AG04450 (cell line): ENCODE results near the gene CPNE2. TPM values are rescaled to one million over a fixed set of nuclear protein-coding genes. Genes with fewer than 3 reads are reported as not detected.

ENCODE experiments used
- CTCF ChIA-PET: fragments of 300-600, 350-600 bp; formaldehyde crosslinking; extraction: SDS; loops from one replicate; lab custom pipeline; 2022; ENCODE audit warnings: antibody characterized with exemption, inconsistent platforms; lab: Charles Lee
- POLR2A ChIA-PET: fragments of 350-600 bp; formaldehyde crosslinking; extraction: SDS; loops from one replicate; lab custom pipeline; 2021; ENCODE audit warnings: antibody characterized with exemption, inconsistent platforms; lab: Yijun Ruan, JAX
- DNase-seq: peaks from one replicate; pipeline ENCODE4 v3.0.0-alpha.2; 2011; ENCODE audit warnings: low read depth, low spot score
- H3K27ac ChIP-seq: one replicate; pipeline ENCODE4 v1.5.1; 2012; ENCODE audit warnings: low read depth, low read length, control low read depth
- H3K27me3 ChIP-seq: one replicate; pipeline ENCODE4 v1.6.0; 2012; ENCODE audit warnings: low read length; ENCODE audit not compliant: control insufficient read depth, insufficient read depth
- H3K4me3 ChIP-seq: 2 replicates; pipeline ENCODE4 v1.5.1; 2011; ENCODE audit warnings: mild to moderate bottlenecking, low read depth, low read length, control low read depth
- H3K9me3 ChIP-seq: 2 replicates; pipeline ENCODE4 v1.5.1; 2012; ENCODE audit warnings: low read length; ENCODE audit not compliant: control insufficient read depth, insufficient read depth
- polyA plus RNA-seq: library from polyadenylated mRNA; depleted of rRNA; stranded (reverse); fragments of >200 nt; gene quantifications from 2 replicates; pipeline ENCODE4 v1.2.3, GENCODE V29; 2011
- TF ChIP-seq, protein P1 (sequence below): IDR thresholded peaks from 2 replicates; pipeline ENCODE4 v1.5.1; 2011; ENCODE audit warnings: low read depth, low read length, control low read depth, inconsistent platforms

Gene CPNE2
- polyA plus RNA-seq, 1 experiment = 26.2 TPM

DNA sequence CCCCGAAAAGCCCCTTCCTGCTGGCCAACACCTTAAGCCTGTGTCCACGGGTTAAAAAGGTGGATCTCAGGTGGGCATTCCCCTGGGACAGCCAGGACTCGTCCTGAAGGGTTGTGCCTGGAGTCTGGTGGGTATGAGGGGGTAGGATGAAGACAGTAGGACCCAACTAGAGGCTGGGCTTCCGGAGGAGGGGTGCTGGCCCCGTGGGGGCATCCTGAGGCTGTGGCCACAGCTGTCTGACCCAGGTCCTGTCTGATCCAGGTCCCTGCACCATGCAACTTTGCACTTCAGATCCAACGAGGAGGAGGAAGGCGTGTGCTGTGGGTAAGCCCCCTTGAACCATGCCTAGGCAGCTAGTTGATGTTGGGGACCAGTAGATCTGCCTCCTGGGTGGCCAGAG, 37.6 kb upstream of the CPNE2 start:
- H3K27me3 ChIP-seq = no peaks in the 10 kb centered on the region
- no peak overlapping the region for H3K27ac ChIP-seq
- CTCF ChIA-PET = no interaction called here
- H3K4me3 ChIP-seq = no peak overlapping the region
- H3K9me3 ChIP-seq = no peaks in the 10 kb centered on the region
- DNase-seq = no peak
- TF ChIP-seq, protein P1, sequence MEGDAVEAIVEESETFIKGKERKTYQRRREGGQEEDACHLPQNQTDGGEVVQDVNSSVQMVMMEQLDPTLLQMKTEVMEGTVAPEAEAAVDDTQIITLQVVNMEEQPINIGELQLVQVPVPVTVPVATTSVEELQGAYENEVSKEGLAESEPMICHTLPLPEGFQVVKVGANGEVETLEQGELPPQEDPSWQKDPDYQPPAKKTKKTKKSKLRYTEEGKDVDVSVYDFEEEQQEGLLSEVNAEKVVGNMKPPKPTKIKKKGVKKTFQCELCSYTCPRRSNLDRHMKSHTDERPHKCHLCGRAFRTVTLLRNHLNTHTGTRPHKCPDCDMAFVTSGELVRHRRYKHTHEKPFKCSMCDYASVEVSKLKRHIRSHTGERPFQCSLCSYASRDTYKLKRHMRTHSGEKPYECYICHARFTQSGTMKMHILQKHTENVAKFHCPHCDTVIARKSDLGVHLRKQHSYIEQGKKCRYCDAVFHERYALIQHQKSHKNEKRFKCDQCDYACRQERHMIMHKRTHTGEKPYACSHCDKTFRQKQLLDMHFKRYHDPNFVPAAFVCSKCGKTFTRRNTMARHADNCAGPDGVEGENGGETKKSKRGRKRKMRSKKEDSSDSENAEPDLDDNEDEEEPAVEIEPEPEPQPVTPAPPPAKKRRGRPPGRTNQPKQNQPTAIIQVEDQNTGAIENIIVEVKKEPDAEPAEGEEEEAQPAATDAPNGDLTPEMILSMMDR = no peak
- POLR2A ChIA-PET = no interaction called here

DNA sequence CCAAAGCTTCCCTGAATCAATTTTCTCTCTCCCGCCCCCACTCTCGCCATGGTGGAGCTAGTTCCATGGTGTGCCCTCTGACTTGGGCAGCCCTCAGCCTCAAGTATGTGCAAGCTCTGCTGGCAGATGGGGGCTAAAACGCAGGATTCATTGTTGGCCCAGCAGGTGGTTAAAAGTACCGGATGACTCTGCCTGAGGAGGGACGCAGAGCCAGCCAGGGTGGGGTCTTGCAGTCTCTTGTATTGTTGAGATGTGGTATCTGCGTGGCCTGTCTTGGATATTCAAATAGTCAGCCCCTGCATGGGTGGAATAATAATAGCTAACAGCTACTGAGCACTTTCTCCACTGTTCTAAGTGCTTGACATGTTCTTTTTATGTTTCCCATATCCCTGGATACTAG, 36.7 kb upstream of the CPNE2 start:
- no peaks in the 10 kb centered on the region for H3K27me3 ChIP-seq
- TF ChIP-seq, protein P1 = no peak
- no peak overlapping the region for H3K27ac ChIP-seq
- H3K9me3 ChIP-seq = no peaks in the 10 kb centered on the region
- CTCF ChIA-PET = interaction anchor here (1.9 kb wide), 1 partner anchor 10 kb away, joined by 11 read pairs; no protein-coding TSS in a partner anchor
- H3K4me3 ChIP-seq = no peak overlapping the region
- DNase-seq = no peak
- POLR2A ChIA-PET = no interaction called here

DNA sequence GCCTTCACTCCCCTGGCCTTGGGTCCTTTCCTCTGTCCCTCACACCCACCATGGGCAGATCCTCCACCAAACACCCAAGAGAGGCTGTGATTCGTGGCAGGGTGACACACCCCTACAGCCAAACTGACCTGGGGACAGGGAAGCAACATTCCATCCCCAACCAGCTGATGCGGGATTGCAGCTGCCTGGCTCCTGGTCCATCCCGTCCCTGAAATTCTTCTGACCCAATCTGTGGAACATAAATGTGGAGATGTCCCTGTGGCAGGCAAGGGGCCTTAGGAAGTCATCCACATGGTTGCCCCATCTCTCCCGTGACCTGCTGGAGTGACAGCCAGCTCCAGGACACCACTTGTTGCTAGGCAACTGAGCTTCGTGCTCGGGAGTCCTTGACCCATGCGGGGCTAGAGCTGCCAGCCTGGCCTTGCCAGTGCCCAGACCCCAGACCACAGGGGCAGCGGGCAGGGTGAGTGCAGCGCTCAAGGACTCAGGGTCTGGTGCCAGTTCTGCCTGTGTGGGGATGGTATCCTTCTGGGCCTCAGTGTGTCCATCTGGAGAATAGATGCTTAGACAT, 34.0 kb upstream of the CPNE2 start:
- CTCF ChIA-PET = no interaction called here

DNA sequence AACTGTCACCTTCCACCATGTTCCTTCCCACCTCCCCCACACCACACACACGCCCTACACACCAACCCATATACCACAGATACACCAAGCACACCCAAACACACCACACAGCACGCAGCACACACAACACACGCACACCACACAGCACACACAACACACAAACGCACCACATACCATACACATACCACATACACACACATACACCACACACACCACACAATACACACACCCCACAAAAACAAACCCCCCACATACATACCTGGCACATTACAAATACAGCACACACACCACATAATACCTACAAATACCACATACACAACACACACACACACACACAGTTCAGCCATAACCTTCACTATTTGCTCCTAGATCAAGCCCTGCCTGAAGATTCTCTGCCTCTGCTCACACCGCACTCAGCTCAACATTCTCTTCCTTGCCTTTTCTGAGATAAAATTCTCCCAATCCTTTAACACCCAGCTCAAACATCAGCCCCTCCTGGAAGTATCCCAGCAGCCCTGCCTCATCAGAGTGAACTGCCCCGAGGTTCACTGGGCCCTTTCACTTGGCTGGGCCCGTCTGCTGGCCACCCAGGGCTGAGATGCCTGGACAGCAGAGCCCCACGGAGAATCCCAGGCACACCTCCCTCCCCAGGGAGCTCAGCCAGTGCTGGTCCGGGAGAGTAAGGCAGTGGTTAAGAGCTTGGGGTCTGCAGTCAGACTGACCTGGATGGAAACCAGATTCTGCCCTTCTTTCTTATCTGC, 31.9 kb upstream of the CPNE2 start:
- POLR2A ChIA-PET = no interaction called here
- peak overlapping the region; percentile 21 for H3K27ac ChIP-seq
- DNase-seq = no peak

More for the DNA sequence above, 34.0 kb upstream of the CPNE2 start:
- DNase-seq = no peak
- no peaks in the 10 kb centered on the region for H3K27me3 ChIP-seq
- no peak overlapping the region for H3K27ac ChIP-seq
- POLR2A ChIA-PET = no interaction called here
- TF ChIP-seq, protein P1 = no peak
- H3K4me3 ChIP-seq = no peak overlapping the region
- no peaks in the 10 kb centered on the region for H3K9me3 ChIP-seq

More for the DNA sequence above, 31.9 kb upstream of the CPNE2 start:
- Histone ChIP-seq H3K27me3 (no peaks in the 10 kb centered on the region), H3K9me3 (no peaks in the 10 kb centered on the region), H3K4me3 (no peak overlapping the region)
- CTCF ChIA-PET = interaction anchor here (0.6 to 1.1 kb wide), 2 partner anchors 23 to 748 kb away, joined by 3 to 4 read pairs; no protein-coding TSS in a partner anchor
- TF ChIP-seq, protein P1 = no peak
